ENCODE data around the gene GPX1. TPM values are rescaled to one million over a fixed set of nuclear protein-coding genes. Genes with fewer than 3 reads are reported as not detected.

GPX1 gene
- total RNA-seq, 6 experiments from 2014 or later, result 127 to 455 (median 278) TPM

DNA sequence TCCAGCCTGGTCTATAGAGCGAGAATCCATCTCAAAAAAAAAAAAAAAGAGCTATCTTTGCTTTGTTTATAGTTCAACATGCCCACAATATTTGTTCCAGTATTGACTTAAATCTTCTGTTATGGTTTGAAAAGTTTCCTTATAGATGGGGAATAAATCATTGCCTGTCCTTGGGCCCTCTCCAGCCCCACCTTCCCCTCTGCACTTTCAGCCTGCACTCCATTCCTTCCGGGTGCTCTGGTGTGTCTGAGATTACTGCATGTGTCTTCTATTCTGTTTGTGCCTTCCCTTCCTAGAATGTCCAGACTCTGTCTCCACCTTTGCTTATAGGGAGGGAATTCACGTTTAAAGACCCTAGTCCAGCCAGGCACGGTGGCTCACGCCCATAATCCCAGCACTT, 25.2 kb upstream of the GPX1 start:
- no peaks in the 10 kb centered on the region for H3K9me3 ChIP-seq
- ATAC-seq (no peak), DNase-seq (no peak)
- TF ChIP-seq POLR2A (IDR thresholded peaks at IDR 0.05), result no peak
- TF ChIP-seq, protein P1, sequence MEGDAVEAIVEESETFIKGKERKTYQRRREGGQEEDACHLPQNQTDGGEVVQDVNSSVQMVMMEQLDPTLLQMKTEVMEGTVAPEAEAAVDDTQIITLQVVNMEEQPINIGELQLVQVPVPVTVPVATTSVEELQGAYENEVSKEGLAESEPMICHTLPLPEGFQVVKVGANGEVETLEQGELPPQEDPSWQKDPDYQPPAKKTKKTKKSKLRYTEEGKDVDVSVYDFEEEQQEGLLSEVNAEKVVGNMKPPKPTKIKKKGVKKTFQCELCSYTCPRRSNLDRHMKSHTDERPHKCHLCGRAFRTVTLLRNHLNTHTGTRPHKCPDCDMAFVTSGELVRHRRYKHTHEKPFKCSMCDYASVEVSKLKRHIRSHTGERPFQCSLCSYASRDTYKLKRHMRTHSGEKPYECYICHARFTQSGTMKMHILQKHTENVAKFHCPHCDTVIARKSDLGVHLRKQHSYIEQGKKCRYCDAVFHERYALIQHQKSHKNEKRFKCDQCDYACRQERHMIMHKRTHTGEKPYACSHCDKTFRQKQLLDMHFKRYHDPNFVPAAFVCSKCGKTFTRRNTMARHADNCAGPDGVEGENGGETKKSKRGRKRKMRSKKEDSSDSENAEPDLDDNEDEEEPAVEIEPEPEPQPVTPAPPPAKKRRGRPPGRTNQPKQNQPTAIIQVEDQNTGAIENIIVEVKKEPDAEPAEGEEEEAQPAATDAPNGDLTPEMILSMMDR (IDR thresholded peaks at IDR 0.05), result no peak
- H3K4me3 ChIP-seq, result no peak overlapping the region
- no peak overlapping the region for H3K27ac ChIP-seq
- H3K27me3 ChIP-seq, result no peaks in the 10 kb centered on the region
- intact Hi-C loops (cut with DNase I), result no loop called here
- 59% methylated on average over 4 of the region's 5 CpGs for WGBS (ENCODE audit: insufficient coverage, low coverage, low lambda C conversion rate, missing lambda C conversion rate)
- H3K36me3 ChIP-seq, result no peaks in the 10 kb centered on the region
- H3K4me1 ChIP-seq, result peaks cover 0 to 7% (median 3%) of the 10 kb centered on the region in 4 donors

DNA sequence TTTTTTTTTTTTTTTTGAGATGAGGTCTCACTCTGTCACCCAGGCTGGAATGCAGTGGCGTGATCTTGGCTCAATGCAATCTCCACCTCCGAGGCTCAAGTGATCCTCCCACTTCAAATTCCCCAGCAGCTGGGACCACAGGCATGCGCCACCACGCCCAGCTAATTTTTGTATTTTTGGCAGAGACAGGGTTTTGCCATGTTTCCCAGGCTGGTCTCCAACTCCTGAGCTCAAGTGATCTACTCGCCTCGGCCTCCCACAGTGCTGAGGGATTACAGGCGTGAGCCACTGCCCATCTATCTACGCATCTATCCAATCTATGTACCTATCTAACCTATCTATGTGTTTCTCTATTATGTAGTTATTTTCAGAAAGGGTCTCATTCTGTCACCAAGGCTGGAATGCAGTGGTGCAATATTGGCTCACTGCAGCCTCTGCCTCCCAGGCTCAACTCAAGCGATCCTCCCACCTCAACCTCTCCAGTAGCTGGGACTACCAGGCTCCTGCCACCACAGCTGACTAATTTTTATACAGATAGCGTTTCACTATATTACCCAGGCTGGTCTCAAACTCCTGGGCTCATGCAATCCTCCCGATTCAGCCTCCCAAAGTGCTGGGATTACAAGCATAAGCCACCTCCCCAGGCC, 20.2 kb upstream of the GPX1 start:
- DNase-seq (no peak), ATAC-seq (no peak)
- Histone ChIP-seq H3K36me3 (peaks cover 0 to 22% (median 11%) of the 10 kb centered on the region in 4 donors), H3K4me1 (peaks cover 0 to 5% (median 0%) of the 10 kb centered on the region in 4 donors), H3K4me3 (no peak overlapping the region), H3K27ac (no peak overlapping the region), H3K27me3 (no peaks in the 10 kb centered on the region), H3K9me3 (no peaks in the 10 kb centered on the region)
- TF ChIP-seq POLR2A (IDR thresholded peaks at IDR 0.05), result no peak
- TF ChIP-seq, protein P1 (IDR thresholded peaks at IDR 0.05), result no peak
- intact Hi-C loops (cut with DNase I), result no loop called here
- 86% methylated on average over 11 of the region's 11 CpGs for WGBS (ENCODE audit: insufficient coverage, low coverage, low lambda C conversion rate, missing lambda C conversion rate)

DNA sequence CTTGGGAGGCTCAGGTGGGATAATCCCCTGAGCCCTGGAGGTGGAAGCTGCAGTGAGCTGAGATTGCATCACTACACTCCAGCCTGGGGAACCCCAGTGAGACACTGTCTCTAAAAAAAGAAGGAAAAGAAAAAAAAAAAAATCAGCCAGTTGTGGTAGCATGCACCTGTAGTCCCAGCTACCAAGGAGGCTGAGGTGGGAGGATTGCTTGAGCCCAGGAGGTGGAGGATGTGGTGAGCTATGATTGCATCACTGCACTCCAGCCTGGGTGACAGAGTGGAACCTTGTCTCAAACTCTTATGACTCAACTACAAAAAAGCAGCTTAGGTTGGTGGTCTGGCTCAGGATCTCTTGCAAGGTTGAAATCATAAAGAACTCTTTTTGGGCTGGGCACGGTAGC, 19.3 kb upstream of the GPX1 start:
- TF ChIP-seq, protein P1 (IDR thresholded peaks at IDR 0.05), result no peak
- TF ChIP-seq POLR2A (IDR thresholded peaks at IDR 0.05), result no peak
- WGBS (ENCODE audit: insufficient coverage, low coverage, low lambda C conversion rate, missing lambda C conversion rate), result no CpG with 5 or more reads among the region's 1 CpG
- H3K36me3 ChIP-seq, result peaks cover 0 to 30% (median 13%) of the 10 kb centered on the region in 4 donors
- DNase-seq (no peak), ATAC-seq (no peak)
- no peak overlapping the region for H3K27ac ChIP-seq
- peaks cover 0 to 12% (median 0%) of the 10 kb centered on the region in 4 donors for H3K4me1 ChIP-seq
- H3K27me3 ChIP-seq, result no peaks in the 10 kb centered on the region
- no peaks in the 10 kb centered on the region for H3K9me3 ChIP-seq
- H3K4me3 ChIP-seq, result no peak overlapping the region
- intact Hi-C loops (cut with DNase I), result no loop called here

DNA sequence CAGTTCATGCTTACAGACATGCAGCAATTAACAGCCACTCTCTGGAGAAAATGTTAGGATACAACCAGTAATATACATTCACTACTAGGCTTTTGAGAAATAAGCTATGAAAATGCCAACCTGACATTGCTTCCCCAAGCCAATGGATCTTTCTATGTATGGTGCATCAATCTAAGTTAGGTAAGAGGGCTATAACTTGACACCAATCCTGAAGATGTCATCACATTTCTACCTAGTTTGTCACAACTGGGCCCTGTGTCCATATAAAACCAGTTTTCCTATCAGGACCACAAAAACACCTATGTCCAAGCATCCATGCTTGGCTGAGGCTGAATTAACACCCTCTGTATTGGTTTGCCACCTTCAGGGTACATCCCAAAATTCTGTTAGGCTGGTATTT, 13.8 kb upstream of the GPX1 start:
- intact Hi-C loops (cut with DNase I), result no loop called here
- DNase-seq, result no peak
- no peak overlapping the region for H3K27ac ChIP-seq
- peaks cover 0 to 55% (median 23%) of the 10 kb centered on the region in 4 donors for H3K36me3 ChIP-seq
- no peak for ATAC-seq
- no peaks in the 10 kb centered on the region for H3K27me3 ChIP-seq
- H3K4me1 ChIP-seq, result peaks cover 0 to 12% (median 0%) of the 10 kb centered on the region in 4 donors
- no peak for TF ChIP-seq POLR2A (IDR thresholded peaks at IDR 0.05)
- TF ChIP-seq, protein P1 (IDR thresholded peaks at IDR 0.05), result no peak
- no peaks in the 10 kb centered on the region for H3K9me3 ChIP-seq
- no peak overlapping the region for H3K4me3 ChIP-seq
